K562 (cell line): ENCODE results near the gene ITIH3. TPM values are rescaled to one million over a fixed set of nuclear protein-coding genes. Genes with fewer than 3 reads are reported as not detected.

ENCODE experiments used
- FOXK2 ChIP-seq, 2 experiments: fragments of 450-650 bp; IDR thresholded peaks in 1 of 2; conservative IDR thresholded peaks in 1 of 2; 2 replicates each; pipeline ENCODE4 v1.6.1; 2016; ENCODE audit warnings: low read depth in 2 of 2, mild to moderate bottlenecking in 1 of 2
- MAX ChIP-seq: sonication (generic); formaldehyde crosslinking; IDR thresholded peaks from 2 replicates; pipeline ENCODE4 v1.9.0; 2022; ENCODE audit warnings: mild to moderate bottlenecking, missing genetic modification reagents
- MTA1 ChIP-seq: fragments of 450-650 bp; IDR thresholded peaks from 2 replicates; pipeline ENCODE4 v1.6.1; 2017; ENCODE audit warnings: borderline replicate concordance
- POLR2A ChIP-seq: fragments of 450-650 bp; conservative IDR thresholded peaks from 2 replicates; pipeline ENCODE4 v1.6.1; 2016
- RBFOX2 ChIP-seq: fragments of 200-400 bp; formaldehyde crosslinking; IDR thresholded peaks from 2 replicates; pipeline ENCODE4 v1.6.1; 2017; ENCODE audit warnings: low read depth, mild to moderate bottlenecking, low read length, moderate library complexity
- RBM22 ChIP-seq: fragments of 200-400 bp; formaldehyde crosslinking; IDR thresholded peaks from 2 replicates; pipeline ENCODE4 v1.6.1; 2018; ENCODE audit warnings: low read length, low read depth; ENCODE audit not compliant: poor library complexity, severe bottlenecking
- RERE ChIP-seq: sonication (generic); formaldehyde crosslinking; IDR thresholded peaks from 2 replicates; pipeline ENCODE4 v1.8.0; 2023; ENCODE audit warnings: missing genetic modification reagents, mild to moderate bottlenecking, borderline replicate concordance
- SOX6 ChIP-seq: fragments of 450-650 bp; IDR thresholded peaks from 2 replicates; pipeline ENCODE4 v1.6.1; 2014; ENCODE audit warnings: mild to moderate bottlenecking
- XRCC3 ChIP-seq: fragments of 450-650 bp; IDR thresholded peaks from 2 replicates; pipeline ENCODE4 v1.6.1; 2017; ENCODE audit warnings: mild to moderate bottlenecking, moderate library complexity
- polyA plus RNA-seq, 8 experiments: library from polyadenylated mRNA; depleted of rRNA in 4 of 8; stranded (reverse) in 5 of 8; unstranded in 3 of 8; fragments of >200 nt; fragmentation: Nextera tagmentation in 2 of 8; fragmentation: Illumina TruSeq in 1 of 8; extraction: Ambion mirVana in 2 of 8; extraction: Trizol in 1 of 8; gene quantifications; 2 replicates each; pipeline versions ENCODE4 v1.2.1 to v1.2.3, GENCODE V29; 2011 to 2014; ENCODE audit warnings: inconsistent platforms in 1 of 8, missing spikeins in 1 of 8
- total RNA-seq, 7 experiments: library from RNA; depleted of rRNA in 6 of 7; stranded (reverse); fragments of >200 nt in 6 of 7; fragmentation: Illumina TruSeq in 2 of 7; extraction: Trizol in 2 of 7; gene quantifications; 2 replicates each; pipeline versions ENCODE4 v1.2.1 to v1.2.3, GENCODE V29; 2011 to 2021; ENCODE audit warnings: low replicate concordance in 1 of 7
- TF ChIP-seq, protein P1 (sequence below), 2 experiments: fragments of 150-350 bp in 1 of 2; IDR thresholded peaks; 2 replicates each; pipeline ENCODE4 v1.6.1; 2012 to 2016; ENCODE audit warnings: low read depth in 2 of 2, low read length in 2 of 2, mild to moderate bottlenecking in 1 of 2, moderate library complexity in 1 of 2
- TF ChIP-seq, protein P2 (sequence below): fragments of 250-450 bp; sonication (Bioruptor Pico); IDR thresholded peaks from 2 replicates; pipeline ENCODE4 v1.4.0; 2020
- TF ChIP-seq, protein P3 (sequence below): fragments of 450-650 bp; IDR thresholded peaks from 2 replicates; pipeline ENCODE4 v1.6.1; 2016; ENCODE audit warnings: borderline replicate concordance

The ITIH3 gene
- total and polyA plus RNA-seq, 9 of the 15 experiments (the other 6 are each of a cell fraction or from before 2014, with no cell fraction given) = 0.07 to 0.35 TPM; not detected in 7

- TF ChIP-seq RERE (CRISPR knock-in tag) (no peak), MAX (CRISPR knock-in tag) (peak; percentile 64), POLR2A (peak; percentile 96), XRCC3 (no peak), SOX6 (peak; percentile 48; the same call in 1 of the 2 replicates), MTA1 (peak; percentile 93), RBFOX2 (peak; percentile 93), FOXK2 (conservative IDR thresholded peaks at IDR 0.05 in 1 of 2, IDR thresholded peaks at IDR 0.05 in 1 of 2; ENCODE audit: low read depth in 2 of 2) (peak; percentile 61 to 73; a peak in 3 of 4 replicates), RBM22 (no peak)
- TF ChIP-seq, protein P1, sequence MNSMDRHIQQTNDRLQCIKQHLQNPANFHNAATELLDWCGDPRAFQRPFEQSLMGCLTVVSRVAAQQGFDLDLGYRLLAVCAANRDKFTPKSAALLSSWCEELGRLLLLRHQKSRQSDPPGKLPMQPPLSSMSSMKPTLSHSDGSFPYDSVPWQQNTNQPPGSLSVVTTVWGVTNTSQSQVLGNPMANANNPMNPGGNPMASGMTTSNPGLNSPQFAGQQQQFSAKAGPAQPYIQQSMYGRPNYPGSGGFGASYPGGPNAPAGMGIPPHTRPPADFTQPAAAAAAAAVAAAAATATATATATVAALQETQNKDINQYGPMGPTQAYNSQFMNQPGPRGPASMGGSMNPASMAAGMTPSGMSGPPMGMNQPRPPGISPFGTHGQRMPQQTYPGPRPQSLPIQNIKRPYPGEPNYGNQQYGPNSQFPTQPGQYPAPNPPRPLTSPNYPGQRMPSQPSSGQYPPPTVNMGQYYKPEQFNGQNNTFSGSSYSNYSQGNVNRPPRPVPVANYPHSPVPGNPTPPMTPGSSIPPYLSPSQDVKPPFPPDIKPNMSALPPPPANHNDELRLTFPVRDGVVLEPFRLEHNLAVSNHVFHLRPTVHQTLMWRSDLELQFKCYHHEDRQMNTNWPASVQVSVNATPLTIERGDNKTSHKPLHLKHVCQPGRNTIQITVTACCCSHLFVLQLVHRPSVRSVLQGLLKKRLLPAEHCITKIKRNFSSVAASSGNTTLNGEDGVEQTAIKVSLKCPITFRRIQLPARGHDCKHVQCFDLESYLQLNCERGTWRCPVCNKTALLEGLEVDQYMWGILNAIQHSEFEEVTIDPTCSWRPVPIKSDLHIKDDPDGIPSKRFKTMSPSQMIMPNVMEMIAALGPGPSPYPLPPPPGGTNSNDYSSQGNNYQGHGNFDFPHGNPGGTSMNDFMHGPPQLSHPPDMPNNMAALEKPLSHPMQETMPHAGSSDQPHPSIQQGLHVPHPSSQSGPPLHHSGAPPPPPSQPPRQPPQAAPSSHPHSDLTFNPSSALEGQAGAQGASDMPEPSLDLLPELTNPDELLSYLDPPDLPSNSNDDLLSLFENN (IDR thresholded peaks at IDR 0.05; ENCODE audit: low read depth in 2 of 2, low read length in 2 of 2) = no peak
- TF ChIP-seq, protein P2, sequence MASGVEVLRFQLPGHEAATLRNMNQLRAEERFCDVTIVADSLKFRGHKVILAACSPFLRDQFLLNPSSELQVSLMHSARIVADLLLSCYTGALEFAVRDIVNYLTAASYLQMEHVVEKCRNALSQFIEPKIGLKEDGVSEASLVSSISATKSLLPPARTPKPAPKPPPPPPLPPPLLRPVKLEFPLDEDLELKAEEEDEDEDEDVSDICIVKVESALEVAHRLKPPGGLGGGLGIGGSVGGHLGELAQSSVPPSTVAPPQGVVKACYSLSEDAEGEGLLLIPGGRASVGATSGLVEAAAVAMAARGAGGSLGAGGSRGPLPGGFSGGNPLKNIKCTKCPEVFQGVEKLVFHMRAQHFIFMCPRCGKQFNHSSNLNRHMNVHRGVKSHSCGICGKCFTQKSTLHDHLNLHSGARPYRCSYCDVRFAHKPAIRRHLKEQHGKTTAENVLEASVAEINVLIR (CRISPR knock-in tag) = peak; percentile 49; the same call in 1 of the 2 replicates
- TF ChIP-seq, protein P3, sequence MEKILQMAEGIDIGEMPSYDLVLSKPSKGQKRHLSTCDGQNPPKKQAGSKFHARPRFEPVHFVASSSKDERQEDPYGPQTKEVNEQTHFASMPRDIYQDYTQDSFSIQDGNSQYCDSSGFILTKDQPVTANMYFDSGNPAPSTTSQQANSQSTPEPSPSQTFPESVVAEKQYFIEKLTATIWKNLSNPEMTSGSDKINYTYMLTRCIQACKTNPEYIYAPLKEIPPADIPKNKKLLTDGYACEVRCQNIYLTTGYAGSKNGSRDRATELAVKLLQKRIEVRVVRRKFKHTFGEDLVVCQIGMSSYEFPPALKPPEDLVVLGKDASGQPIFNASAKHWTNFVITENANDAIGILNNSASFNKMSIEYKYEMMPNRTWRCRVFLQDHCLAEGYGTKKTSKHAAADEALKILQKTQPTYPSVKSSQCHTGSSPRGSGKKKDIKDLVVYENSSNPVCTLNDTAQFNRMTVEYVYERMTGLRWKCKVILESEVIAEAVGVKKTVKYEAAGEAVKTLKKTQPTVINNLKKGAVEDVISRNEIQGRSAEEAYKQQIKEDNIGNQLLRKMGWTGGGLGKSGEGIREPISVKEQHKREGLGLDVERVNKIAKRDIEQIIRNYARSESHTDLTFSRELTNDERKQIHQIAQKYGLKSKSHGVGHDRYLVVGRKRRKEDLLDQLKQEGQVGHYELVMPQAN = peak; percentile 87; the same call in 1 of the 2 replicates
Observed at GRCh38 chr3:52770496-52771333, 23.9 kb upstream of the ITIH3 start, which contains the start of gene NEK4 (continued).
